Neural cell (in vitro differentiated cells): ENCODE measurements around the gene MEP1B.

Source experiments
- CTCF ChIP-seq: fragments of 450-650 bp; IDR thresholded peaks from 2 replicates; pipeline ENCODE4 v1.5.1; 2014; ENCODE audit warnings: antibody characterized with exemption, mild to moderate bottlenecking, moderate library complexity; ENCODE audit not compliant: poor library complexity, severe bottlenecking
- EP300 ChIP-seq: fragments of 450-650 bp; conservative IDR thresholded peaks from 2 replicates; pipeline ENCODE4 v1.6.1; 2014; ENCODE audit warnings: antibody characterized with exemption, mild to moderate bottlenecking, moderate library complexity; ENCODE audit not compliant: poor library complexity, severe bottlenecking
- EZH2 ChIP-seq: fragments of 200-600, 300-800 bp; shearing (Covaris generic), sonication (generic); IDR thresholded peaks from 2 replicates; pipeline ENCODE4 v1.6.1; 2014; ENCODE audit warnings: antibody characterized with exemption, low read length, borderline replicate concordance, mild to moderate bottlenecking; ENCODE audit not compliant: insufficient read depth, poor library complexity, severe bottlenecking
- POLR2AphosphoS5 ChIP-seq: IDR thresholded peaks from 2 replicates; pipeline ENCODE4 v1.6.1; 2012

DNA sequence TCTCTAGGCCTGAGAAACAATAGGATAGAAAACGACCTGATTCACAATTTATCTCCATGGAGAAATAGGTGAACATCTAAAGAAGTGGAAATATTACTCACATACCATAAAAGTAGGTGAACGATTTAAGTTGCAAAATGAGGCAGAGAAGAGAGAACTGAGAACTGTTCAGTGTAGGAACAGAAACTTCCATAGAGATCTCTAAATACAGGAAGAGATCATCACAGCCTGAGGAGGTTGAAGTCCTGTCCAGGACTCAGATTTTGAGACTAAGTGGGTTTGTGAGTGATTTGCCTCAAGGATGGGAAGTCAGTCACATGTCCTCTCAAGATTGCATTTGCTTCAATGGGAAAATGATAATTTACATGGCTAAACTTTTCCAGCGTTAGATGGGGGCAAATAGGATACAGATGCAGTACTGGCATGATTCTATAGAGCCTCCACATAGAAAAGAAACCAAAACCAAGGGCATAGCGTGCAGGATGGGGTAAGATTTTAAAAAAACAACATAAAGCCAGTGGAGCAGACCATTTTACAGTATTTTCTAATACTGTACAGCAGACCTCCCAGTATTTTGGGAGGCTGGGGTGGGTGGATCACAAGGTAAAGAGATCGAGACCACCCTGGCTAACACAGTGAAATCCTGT lies 68.8 kb downstream of the MEP1B start:
- no peak for TF ChIP-seq CTCF
- TF ChIP-seq EZH2 = no peak
- no peak for TF ChIP-seq EP300
- TF ChIP-seq POLR2AphosphoS5 = no peak
